GM12878 (cell line): ENCODE measurements around the gene GID8. TPM values are rescaled to one million over a fixed set of nuclear protein-coding genes. Genes with fewer than 3 reads are reported as not detected.

ENCODE experiments used
- ATAC-seq: fragments of 200-7000 bp; cut with Tn5 transposase; 3 replicates; pipeline ENCODE4 v1.9.1; 2020; ENCODE audit warnings: mild to moderate bottlenecking, moderate library complexity
- BruUV-seq: library from RNA; stranded (reverse); fragments of 400-500 nt; replicated peaks from 2 replicates; lab custom pipeline; 2021; lab: Mats Ljungman, UMichigan
- CTCF ChIA-PET: fragments of 300-600 bp; sonication (Branson Sonifier 250); formaldehyde crosslinking; extraction: SDS; loops from one replicate; lab custom pipeline; 2021; ENCODE audit warnings: inconsistent platforms; lab: Yijun Ruan, JAX
- POLR2A ChIA-PET: fragments of 350-600 bp; formaldehyde crosslinking; extraction: SDS; loops from one replicate; lab custom pipeline; 2021; ENCODE audit warnings: inconsistent platforms; lab: Charles Lee
- RAD21 ChIA-PET: fragments of 300-600 bp; sonication (Branson Sonifier 250); formaldehyde crosslinking; loops from one replicate; lab custom pipeline; 2023; ENCODE audit warnings: antibody characterized with exemption; ENCODE audit not compliant: unreplicated experiment; lab: Charles Lee
- SMC1A ChIA-PET: fragments of 300-600 bp; sonication (Branson Sonifier 250); formaldehyde crosslinking; loops from one replicate; lab custom pipeline; 2023; ENCODE audit not compliant: unreplicated experiment, uncharacterized antibody; lab: Charles Lee
- DNase-seq: peaks from one replicate; pipeline ENCODE4 v3.0.0-alpha.2; 2011; ENCODE audit warnings: low read depth, low spot score
- FAIRE-seq: peaks from 3 replicates; lab custom pipeline; 2011; peaks lifted over from hg19 to GRCh38; lab: Jason Lieb, UNC
- H2AFZ ChIP-seq: 2 replicates; pipeline ENCODE4 v1.6.0; 2011; ENCODE audit warnings: low read depth, low read length, control low read depth; ENCODE audit not compliant: control insufficient read depth
- H3K27ac ChIP-seq: 2 replicates; pipeline ENCODE4 v1.5.1; 2011; ENCODE audit warnings: control low read depth; ENCODE audit not compliant: control insufficient read depth, insufficient read depth
- H3K27me3 ChIP-seq, 2 experiments: replicated peaks in 1 of 2; 2 replicates each; pipeline versions ENCODE4 v1.6.0 to v1.6.1; 2011; ENCODE audit warnings: low read length in 1 of 2; ENCODE audit not compliant: control insufficient read depth in 2 of 2, insufficient read depth in 2 of 2
- H3K36me3 ChIP-seq, 2 experiments: 2 replicates each; pipeline ENCODE4 v1.5.1; 2011; ENCODE audit warnings: low read length in 1 of 2; ENCODE audit not compliant: control insufficient read depth in 2 of 2, insufficient read depth in 2 of 2
- H3K4me1 ChIP-seq: 2 replicates; pipeline ENCODE4 v1.6.1; 2011; ENCODE audit warnings: mild to moderate bottlenecking, low read length, moderate library complexity, mixed read lengths; ENCODE audit not compliant: control insufficient read depth, insufficient read depth
- H3K4me2 ChIP-seq: 2 replicates; pipeline ENCODE4 v1.6.0; 2011; ENCODE audit warnings: control low read depth; ENCODE audit not compliant: control insufficient read depth, insufficient read depth
- H3K4me3 ChIP-seq: fragments of 200-600 bp; sonication (generic); 2 replicates; pipeline ENCODE4 v1.5.1; 2016
- H3K79me2 ChIP-seq: 2 replicates; pipeline ENCODE4 v1.6.0; 2011; ENCODE audit warnings: low read length; ENCODE audit not compliant: control insufficient read depth, insufficient read depth
- H3K9ac ChIP-seq: 2 replicates; pipeline ENCODE4 v1.8.0; 2011; ENCODE audit warnings: low read length, control low read depth, mixed read lengths; ENCODE audit not compliant: control insufficient read depth, insufficient read depth
- H3K9me3 ChIP-seq: replicated peaks from 3 replicates; pipeline ENCODE4 v1.5.1; 2011; ENCODE audit warnings: mild to moderate bottlenecking, low read length; ENCODE audit not compliant: control insufficient read depth, insufficient read depth
- H4K20me1 ChIP-seq: 2 replicates; pipeline ENCODE4 v1.6.0; 2011; ENCODE audit not compliant: control insufficient read depth, insufficient read depth
- BACH1 ChIP-seq: fragments of 450-650 bp; IDR thresholded peaks from 2 replicates; pipeline ENCODE4 v1.6.1; 2017; ENCODE audit warnings: mild to moderate bottlenecking, borderline replicate concordance
- GATAD2B ChIP-seq: fragments of 450-650 bp; conservative IDR thresholded peaks from 2 replicates; pipeline ENCODE4 v1.6.1; 2017; ENCODE audit warnings: low read depth, mild to moderate bottlenecking, moderate library complexity
- HDAC2 ChIP-seq: fragments of 200-600 bp; sonication (generic); IDR thresholded peaks from 2 replicates; pipeline ENCODE4 v1.6.1; 2017
- MYC ChIP-seq: IDR thresholded peaks from 2 replicates; pipeline ENCODE4 v1.6.1; 2011; ENCODE audit warnings: mild to moderate bottlenecking, low read length, moderate library complexity, inconsistent platforms; ENCODE audit not compliant: insufficient read depth, insufficient replicate concordance, insufficient read length, severe bottlenecking
- POLR2A ChIP-seq: IDR thresholded peaks from 2 replicates; pipeline ENCODE4 v1.6.1; 2011; ENCODE audit warnings: low read depth, mild to moderate bottlenecking, low read length
- RAD21 ChIP-seq: IDR thresholded peaks from 2 replicates; pipeline ENCODE4 v1.6.1; 2011; ENCODE audit warnings: mild to moderate bottlenecking, low read depth, low read length, moderate library complexity; ENCODE audit not compliant: insufficient read depth
- RFX5 ChIP-seq: IDR thresholded peaks from 2 replicates; pipeline ENCODE4 v1.6.1; 2011; ENCODE audit warnings: low read depth, low read length, improper control_type of control experiment
- SMAD5 ChIP-seq: IDR thresholded peaks from 2 replicates; pipeline ENCODE4 v1.6.1; 2016; ENCODE audit warnings: antibody characterized with exemption, low read depth
- SMARCA5 ChIP-seq: fragments of 450-650 bp; IDR thresholded peaks from 2 replicates; pipeline ENCODE4 v1.6.1; 2017; ENCODE audit warnings: mild to moderate bottlenecking
- SREBF2 ChIP-seq: IDR thresholded peaks from 2 replicates; pipeline ENCODE4 v1.6.1; 2012; ENCODE audit warnings: mild to moderate bottlenecking, low read length
- SUPT20H ChIP-seq: IDR thresholded peaks from 2 replicates; pipeline ENCODE4 v1.6.1; 2011; ENCODE audit warnings: low read depth, mild to moderate bottlenecking, low read length, moderate library complexity, borderline replicate concordance; ENCODE audit not compliant: control insufficient read depth
- SUZ12 ChIP-seq: fragments of 200-600 bp; sonication (generic); IDR thresholded peaks from one replicate; pipeline ENCODE4 v1.6.1; 2018; ENCODE audit warnings: antibody characterized with exemption, mild to moderate bottlenecking; ENCODE audit not compliant: unreplicated experiment
- TCF12 ChIP-seq: IDR thresholded peaks from 2 replicates; pipeline ENCODE4 v1.6.1; 2011; ENCODE audit warnings: low read depth, mild to moderate bottlenecking, low read length
- ZBED1 ChIP-seq: IDR thresholded peaks from 2 replicates; pipeline ENCODE4 v1.6.1; 2016; ENCODE audit warnings: borderline replicate concordance
- ZNF207 ChIP-seq: fragments of 450-650 bp; IDR thresholded peaks from 2 replicates; pipeline ENCODE4 v1.6.1; 2014; ENCODE audit warnings: antibody characterized with exemption, mild to moderate bottlenecking, borderline replicate concordance
- WGBS: methylation state at CpG from one replicate; pipeline ENCODE4 v1.1.6; 2016; ENCODE audit warnings: low lambda C conversion rate; ENCODE audit not compliant: insufficient replicate concordance, insufficient coverage; ENCODE audit errors: missing lambda C conversion rate; 5-methylcytosine and 5-hydroxymethylcytosine counted together
- in situ Hi-C: fragments of 300-500 bp; cut with MboI; formaldehyde crosslinking; loops from 9 replicates; pipeline ENCODE4 v1.14.3; 2018; ENCODE audit warnings: mixed read lengths
- intact Hi-C: fragments of 100-400 bp; cut with micrococcal nuclease; formaldehyde crosslinking; loops from one replicate; pipeline ENCODE4 v1.14.2; 2022; ENCODE audit not compliant: unreplicated experiment
- polyA plus RNA-seq, 11 experiments: library from polyadenylated mRNA; depleted of rRNA in 4 of 11; unstranded in 6 of 11; stranded (reverse) in 5 of 11; fragments of >200 nt; fragmentation: Nextera tagmentation in 4 of 11; fragmentation: Illumina TruSeq in 1 of 11; extraction: Ambion mirVana in 4 of 11; extraction: Trizol in 1 of 11; gene quantifications; 1 replicate in 1 of 11; 2 replicates in 10 of 11; pipeline versions ENCODE4 v1.2.1 to v1.2.3, GENCODE V29; 2011 to 2016; ENCODE audit warnings: inconsistent platforms in 2 of 11, missing spikeins in 2 of 11, low read depth in 1 of 11
- total RNA-seq, 4 experiments: library from RNA; depleted of rRNA in 3 of 4; stranded (reverse); fragments of >200 nt in 3 of 4; fragmentation: Illumina TruSeq in 1 of 4; extraction: Trizol in 1 of 4; gene quantifications; 2 replicates each; pipeline versions ENCODE4 v1.2.1 to v1.2.3, GENCODE V29; 2013 to 2021
- TF ChIP-seq, protein P1 (sequence below): IDR thresholded peaks from 2 replicates; pipeline ENCODE4 v1.6.1; 2012; ENCODE audit warnings: low read length, inconsistent platforms
- TF ChIP-seq, protein P2 (sequence below): IDR thresholded peaks from 2 replicates; pipeline ENCODE4 v1.6.1; 2012; ENCODE audit warnings: improper control_type of control experiment, low read depth, low read length; ENCODE audit not compliant: insufficient replicate concordance

Gene GID8
- total and polyA plus RNA-seq, 10 of the 15 experiments (the other 5 are each of a cell fraction or from before 2014, with no cell fraction given), result 12.0 to 33.8 (median 22.2) TPM

DNA sequence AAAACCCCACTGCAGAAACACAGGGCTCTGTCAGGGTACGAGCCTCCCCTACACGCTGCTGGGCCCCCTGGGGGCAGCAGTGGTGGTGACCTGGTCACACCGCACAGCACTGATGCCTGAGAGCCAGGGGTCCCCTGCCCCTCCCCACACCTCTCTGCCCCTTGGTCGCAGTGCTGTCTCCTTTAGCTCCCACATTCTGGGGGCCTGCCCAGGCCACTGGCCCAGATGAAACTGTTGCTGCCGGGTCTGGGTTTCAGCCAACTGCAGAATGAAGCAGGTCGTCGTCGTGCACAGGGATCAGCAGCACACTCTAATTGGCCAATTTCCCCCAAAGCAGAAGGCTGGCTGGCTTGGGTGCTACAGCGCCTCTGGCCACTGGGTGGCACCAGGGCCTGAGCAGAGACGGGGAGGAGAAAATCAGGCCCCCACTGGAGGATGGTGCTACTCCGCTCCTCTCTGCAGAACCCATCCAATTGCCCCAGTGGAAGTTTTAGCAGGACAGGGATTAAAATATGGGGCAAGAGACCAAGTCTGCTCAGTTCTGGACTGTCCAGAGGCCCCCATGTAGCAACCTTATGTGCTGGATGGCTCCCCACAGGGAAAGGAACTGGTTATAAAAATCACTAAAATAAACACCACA is 37.8 kb upstream of the GID8 start:
- 7% methylated on average over 11 of the region's 11 CpGs for WGBS
- Histone ChIP-seq H2AFZ (no peak overlapping the region), H3K4me3 (no peak overlapping the region), H3K79me2 (peaks cover 2% of the 10 kb centered on the region; the same call in 1 of the 2 replicates), H3K4me1 (peaks cover 25% of the 10 kb centered on the region), H3K27ac (peak overlapping the region; percentile 30), H3K27me3 (no peaks in the 10 kb centered on the region), H4K20me1 (peaks cover 3% of the 10 kb centered on the region; the same call in 1 of the 2 replicates), H3K9me3 (no peaks in the 10 kb centered on the region), H3K36me3 (peaks cover 15 to 46% of the 10 kb centered on the region in 2 experiments), H3K9ac (peak overlapping the region; percentile 27; the same call in 1 of the 2 replicates), H3K4me2 (peak overlapping the region; percentile 91)
- peak; percentile 97 for ATAC-seq
- ChIA-PET SMC1A (interaction anchor here (1.0 to 3.0 kb wide), 14 partner anchors 9 to 114 kb away, joined by 3 to 21 read pairs (median 4); no protein-coding TSS in a partner anchor), CTCF (interaction anchor here (0.8 to 8.2 kb wide), 12 partner anchors 8 to 280 kb away, joined by 3 to 92 read pairs (median 5); partner anchors contain the start of gene SLC17A9), POLR2A (interaction anchor here (1.0 to 1.2 kb wide), 4 partner anchors 12 to 50 kb away, joined by 3 to 4 read pairs (median 4); no protein-coding TSS in a partner anchor), RAD21 (interaction anchor here (0.8 to 4.4 kb wide), 6 partner anchors 21 to 109 kb away, joined by 3 to 21 read pairs (median 5); no protein-coding TSS in a partner anchor)
- peak; percentile 13 for FAIRE-seq
- intact Hi-C loops (loop anchor here (2.0 to 5.0 kb wide), 4 partner anchors 19 to 109 kb away; partner anchors contain the start of gene SLC17A9), in situ Hi-C loops (no loop called here)
- no TSS peak for BruUV-seq
- DNase-seq, result no peak
- TF ChIP-seq SMARCA5, result 0 out of 2 replicates have a peak, but pooled peaks have one; percentile 50
- TF ChIP-seq, protein P1, sequence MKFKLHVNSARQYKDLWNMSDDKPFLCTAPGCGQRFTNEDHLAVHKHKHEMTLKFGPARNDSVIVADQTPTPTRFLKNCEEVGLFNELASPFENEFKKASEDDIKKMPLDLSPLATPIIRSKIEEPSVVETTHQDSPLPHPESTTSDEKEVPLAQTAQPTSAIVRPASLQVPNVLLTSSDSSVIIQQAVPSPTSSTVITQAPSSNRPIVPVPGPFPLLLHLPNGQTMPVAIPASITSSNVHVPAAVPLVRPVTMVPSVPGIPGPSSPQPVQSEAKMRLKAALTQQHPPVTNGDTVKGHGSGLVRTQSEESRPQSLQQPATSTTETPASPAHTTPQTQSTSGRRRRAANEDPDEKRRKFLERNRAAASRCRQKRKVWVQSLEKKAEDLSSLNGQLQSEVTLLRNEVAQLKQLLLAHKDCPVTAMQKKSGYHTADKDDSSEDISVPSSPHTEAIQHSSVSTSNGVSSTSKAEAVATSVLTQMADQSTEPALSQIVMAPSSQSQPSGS, result no peak; the same call in 1 of the 2 replicates
- peak; percentile 74 for TF ChIP-seq POLR2A
- TF ChIP-seq TCF12, result no peak
- TF ChIP-seq SUZ12, result no peak
- TF ChIP-seq RAD21, result peak; percentile 74
- no peak for TF ChIP-seq MYC
- TF ChIP-seq HDAC2, result no peak
- 0 out of 2 replicates have a peak, but pooled peaks have one; percentile 39 for TF ChIP-seq ZNF207
- no peak for TF ChIP-seq BACH1
- no peak for TF ChIP-seq GATAD2B
- TF ChIP-seq, protein P2, sequence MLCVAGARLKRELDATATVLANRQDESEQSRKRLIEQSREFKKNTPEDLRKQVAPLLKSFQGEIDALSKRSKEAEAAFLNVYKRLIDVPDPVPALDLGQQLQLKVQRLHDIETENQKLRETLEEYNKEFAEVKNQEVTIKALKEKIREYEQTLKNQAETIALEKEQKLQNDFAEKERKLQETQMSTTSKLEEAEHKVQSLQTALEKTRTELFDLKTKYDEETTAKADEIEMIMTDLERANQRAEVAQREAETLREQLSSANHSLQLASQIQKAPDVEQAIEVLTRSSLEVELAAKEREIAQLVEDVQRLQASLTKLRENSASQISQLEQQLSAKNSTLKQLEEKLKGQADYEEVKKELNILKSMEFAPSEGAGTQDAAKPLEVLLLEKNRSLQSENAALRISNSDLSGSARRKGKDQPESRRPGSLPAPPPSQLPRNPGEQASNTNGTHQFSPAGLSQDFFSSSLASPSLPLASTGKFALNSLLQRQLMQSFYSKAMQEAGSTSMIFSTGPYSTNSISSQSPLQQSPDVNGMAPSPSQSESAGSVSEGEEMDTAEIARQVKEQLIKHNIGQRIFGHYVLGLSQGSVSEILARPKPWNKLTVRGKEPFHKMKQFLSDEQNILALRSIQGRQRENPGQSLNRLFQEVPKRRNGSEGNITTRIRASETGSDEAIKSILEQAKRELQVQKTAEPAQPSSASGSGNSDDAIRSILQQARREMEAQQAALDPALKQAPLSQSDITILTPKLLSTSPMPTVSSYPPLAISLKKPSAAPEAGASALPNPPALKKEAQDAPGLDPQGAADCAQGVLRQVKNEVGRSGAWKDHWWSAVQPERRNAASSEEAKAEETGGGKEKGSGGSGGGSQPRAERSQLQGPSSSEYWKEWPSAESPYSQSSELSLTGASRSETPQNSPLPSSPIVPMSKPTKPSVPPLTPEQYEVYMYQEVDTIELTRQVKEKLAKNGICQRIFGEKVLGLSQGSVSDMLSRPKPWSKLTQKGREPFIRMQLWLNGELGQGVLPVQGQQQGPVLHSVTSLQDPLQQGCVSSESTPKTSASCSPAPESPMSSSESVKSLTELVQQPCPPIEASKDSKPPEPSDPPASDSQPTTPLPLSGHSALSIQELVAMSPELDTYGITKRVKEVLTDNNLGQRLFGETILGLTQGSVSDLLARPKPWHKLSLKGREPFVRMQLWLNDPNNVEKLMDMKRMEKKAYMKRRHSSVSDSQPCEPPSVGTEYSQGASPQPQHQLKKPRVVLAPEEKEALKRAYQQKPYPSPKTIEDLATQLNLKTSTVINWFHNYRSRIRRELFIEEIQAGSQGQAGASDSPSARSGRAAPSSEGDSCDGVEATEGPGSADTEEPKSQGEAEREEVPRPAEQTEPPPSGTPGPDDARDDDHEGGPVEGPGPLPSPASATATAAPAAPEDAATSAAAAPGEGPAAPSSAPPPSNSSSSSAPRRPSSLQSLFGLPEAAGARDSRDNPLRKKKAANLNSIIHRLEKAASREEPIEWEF, result no peak
- TF ChIP-seq ZBED1, result peak; percentile 69; the same call in 1 of the 2 replicates
- no peak for TF ChIP-seq SREBF2
- TF ChIP-seq SMAD5, result 0 out of 2 replicates have a peak, but pooled peaks have one; percentile 30
- TF ChIP-seq SUPT20H, result no peak
- TF ChIP-seq RFX5, result 0 out of 2 replicates have a peak, but pooled peaks have one; percentile 21
